Muscle of arm (tissue), 12 donors: ENCODE results near the gene AGMAT. TPM values are rescaled to one million over a fixed set of nuclear protein-coding genes. Genes with fewer than 3 reads are reported as not detected.
A peak's percentile ranks its signal among the peaks of the same experiment; 100 is the strongest.
"Not testable (repeated sequence)": the region's sequence is repeated elsewhere in the genome, so short reads cannot be mapped to it uniquely, and the experiment has no call there.

Experiments
- DNase-seq: peaks from one replicate; pipeline ENCODE4 v3.0.0-alpha.2; 2013
- polyA plus RNA-seq, 12 donors: library from polyadenylated mRNA; unstranded; fragments of 120-200 nt; gene quantifications; one replicate each; pipeline ENCODE4 v1.2.1, GENCODE V29; 2013; ENCODE audit not compliant: insufficient read length in 12 of 12

Gene AGMAT
- polyA plus RNA-seq, 12 donors, result 1.2 to 5.6 (median 3.9) TPM; not detected in 1

GRCh38 chr1:15616373-15617172 is 31.7 kb upstream of the AGMAT start:
- DNase-seq, result no peak

- DNase-seq, result no peak
Measured at GRCh38 chr1:15610167-15610566, 25.3 kb upstream of the AGMAT start.

GRCh38 chr1:15609631-15610030 is 24.8 kb upstream of the AGMAT start:
- no peak for DNase-seq

DNA sequence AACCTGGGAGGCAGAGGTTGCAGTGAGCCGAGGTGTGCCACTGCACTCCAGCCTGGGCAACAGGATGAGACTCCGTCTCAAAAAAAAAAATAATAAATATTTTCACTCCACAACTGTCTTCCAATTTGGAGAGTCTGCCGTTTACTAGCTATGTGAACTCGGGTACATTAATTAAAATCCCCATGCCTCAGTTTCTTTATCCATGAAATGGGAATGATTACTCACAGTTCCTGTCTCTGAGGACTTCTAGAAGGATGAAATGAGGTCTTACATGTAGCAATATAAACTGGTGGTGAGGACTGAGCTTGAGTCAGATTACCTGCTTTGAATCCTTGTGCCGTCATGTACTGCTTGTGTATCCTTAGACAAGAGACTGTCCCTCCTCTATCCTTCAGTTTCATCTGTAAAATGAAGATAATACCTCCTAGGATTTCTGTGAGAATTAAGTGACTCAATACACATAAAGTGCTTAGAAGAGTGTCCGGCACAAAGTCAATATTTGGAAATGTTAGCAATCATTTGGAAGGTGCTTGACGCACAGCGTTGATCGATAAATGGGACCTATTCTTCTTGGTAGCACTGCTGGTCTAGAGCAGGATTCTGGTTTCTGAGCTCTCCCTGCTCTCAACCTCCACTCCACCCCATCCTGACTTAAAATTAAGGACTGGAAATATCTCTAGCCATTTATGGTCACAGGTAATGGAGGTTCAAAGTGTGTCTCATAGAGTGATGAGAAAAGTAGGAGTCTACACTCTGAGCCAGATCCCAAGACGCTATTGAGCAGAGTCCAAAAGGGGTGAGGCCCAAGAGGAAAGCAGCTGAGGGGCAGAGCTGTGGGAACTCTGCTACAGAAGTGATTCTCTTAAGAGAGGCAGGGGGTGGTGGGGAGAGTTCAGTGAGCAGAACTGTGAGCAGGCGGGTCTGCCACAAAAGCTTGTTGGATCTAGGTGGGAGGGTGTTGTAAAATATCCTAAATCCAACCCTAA is 20.8 kb upstream of the AGMAT start:
- no peak for DNase-seq

GRCh38 chr1:15604400-15604799 is 19.5 kb upstream of the AGMAT start:
- DNase-seq, result not testable (repeated sequence)

DNA sequence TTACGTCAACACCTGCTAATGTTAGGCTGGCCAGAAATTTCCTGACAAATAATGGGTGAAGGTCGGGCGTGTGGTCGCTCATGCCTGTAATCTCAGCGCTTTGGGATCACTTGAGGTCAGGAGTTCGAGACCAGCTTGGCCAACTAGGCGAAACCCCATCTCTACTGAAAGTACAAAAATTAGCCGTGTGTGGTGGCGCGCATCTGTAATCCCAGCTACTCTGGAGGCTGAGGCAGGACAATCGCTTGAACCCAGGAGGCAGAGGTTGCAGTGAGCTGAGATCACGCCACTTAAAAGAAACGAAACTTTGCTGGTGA is 19.1 kb upstream of the AGMAT start:
- DNase-seq, result not testable (repeated sequence)

DNA sequence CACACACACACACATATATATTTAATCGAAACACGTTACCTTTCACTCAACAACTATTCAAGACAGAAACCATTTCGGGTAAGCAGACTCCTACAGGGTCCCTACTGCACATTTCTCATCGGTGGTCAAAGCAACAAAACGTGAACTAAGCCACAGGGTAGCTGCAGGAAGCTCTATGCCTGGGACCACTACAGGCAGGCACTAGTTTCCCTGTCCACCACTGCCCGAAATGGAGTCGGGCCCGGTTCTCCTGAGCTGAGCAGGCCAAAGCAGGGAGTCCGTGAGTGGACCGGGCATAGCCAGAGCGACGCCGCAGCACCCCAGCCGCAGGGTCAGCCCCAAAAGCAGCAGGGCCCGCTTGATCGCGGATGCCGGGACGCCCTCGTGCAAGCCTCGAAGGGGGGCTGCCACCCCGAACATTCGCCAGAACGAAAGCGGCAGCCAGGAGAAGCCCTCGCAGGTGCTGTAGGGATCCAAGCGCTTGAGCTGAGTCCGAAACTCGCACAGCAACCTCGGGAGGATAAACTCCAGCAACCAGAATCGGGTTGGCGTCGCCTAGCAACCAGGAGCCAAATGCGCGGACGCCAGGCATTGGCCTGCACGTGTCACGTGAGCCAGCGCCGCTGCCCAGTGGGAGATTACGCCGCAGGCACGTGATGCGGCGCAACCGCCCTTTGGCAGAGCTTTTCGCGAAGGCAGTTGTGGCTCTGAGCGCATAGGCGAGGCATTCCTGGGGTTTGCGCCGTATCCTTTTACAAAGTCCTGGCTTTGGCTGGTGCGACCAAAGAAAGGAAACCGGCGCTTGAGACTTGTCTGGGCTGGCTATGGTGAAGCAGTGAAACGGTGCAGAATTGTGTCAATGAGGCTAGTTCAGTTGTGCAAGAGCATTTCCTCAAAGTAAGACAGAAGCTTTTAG is 18.5 kb upstream of the AGMAT start:
- peak; percentile 99 for DNase-seq

DNA sequence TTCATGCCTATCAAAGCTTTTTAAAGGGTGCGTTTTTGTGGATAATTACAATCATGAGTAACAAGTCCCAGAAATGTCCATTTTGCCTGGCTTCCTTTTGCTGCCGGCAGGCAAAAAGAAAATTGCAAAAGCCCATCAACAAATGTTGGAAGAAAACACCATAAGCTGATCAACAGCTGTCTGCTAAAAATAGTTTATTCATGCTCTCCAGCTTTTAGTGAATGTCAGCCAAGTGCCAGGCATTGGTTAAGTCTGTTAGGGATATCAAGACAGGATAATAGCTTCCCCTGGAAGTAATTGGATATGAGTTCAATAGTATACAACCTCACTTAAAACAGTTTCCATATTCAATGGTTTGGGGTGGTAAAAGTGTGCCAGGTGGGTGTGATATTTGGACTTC is 13.6 kb upstream of the AGMAT start:
- no peak for DNase-seq

DNA sequence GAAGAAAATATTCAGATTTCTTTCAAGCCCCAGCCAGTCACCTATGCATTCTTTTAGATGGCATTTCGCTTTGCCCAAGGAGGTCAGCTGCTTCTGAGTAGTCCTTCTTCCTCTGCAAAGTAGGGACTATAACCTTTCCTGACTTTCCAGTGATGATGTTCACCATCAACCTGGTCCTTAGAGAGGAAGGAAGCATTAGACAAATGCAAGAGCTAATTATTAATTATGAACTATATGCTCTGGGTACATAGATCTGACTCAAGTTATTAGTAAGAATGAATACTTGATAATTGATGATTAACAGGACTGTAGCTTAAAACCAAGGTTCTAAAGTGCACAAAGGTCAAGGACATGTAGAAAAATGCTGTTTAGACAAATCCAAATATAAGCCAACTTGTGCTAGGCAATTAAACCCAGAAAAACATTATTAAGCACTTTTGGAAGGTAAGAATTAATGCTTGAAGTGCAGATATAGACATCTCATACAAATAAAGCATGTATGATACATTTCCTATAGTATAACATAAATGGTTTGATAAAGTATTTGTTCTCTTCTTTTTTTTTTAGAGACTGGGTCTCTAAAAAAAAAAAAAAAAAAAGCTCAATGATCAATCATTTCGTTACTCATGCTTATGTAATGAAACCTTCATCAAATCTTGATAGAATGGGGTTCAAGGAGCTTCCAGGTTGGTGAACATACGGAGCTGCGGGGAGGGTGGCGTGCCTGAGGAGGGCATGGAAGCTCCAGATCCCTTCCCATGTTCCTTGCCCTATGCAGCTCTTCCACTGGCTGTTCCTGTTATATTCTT is 11.2 kb upstream of the AGMAT start:
- DNase-seq, result no peak

- DNase-seq, result no peak
Measured at GRCh38 chr1:15592285-15592684, 7.4 kb upstream of the AGMAT start.

DNA sequence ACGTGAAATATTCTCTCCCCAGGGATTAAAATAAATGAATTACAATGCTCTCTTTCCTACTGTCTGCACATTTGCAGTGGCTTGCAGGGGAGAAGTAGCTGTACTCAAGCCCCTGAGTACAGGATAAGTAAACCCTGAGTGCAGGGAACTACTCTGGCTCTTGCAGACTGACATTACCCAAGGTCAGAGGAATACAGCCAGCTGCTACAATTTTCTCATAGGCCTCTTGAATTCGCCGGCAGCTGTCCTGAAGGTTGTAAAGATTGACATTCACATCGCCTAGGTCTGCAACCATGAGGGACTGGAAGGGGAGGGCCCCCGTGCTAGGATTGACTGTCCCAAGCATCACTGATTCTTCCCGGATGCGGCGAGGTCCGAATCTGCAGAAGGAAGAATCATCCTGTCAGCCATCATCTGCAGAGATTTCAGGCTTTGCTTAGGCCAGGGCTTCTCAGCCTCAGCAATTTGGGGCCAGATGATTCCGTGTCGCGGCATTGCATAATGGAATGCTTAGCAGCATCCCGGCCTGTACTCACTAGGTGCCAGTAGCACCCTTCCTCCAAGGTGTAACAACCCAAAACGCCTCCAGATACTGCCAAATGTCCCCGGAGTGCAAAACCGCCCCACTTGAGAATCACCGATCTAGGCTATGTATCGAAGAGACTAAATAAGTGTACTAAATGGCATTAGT is 1.7 kb downstream of the AGMAT start:
- DNase-seq, result no peak

DNA sequence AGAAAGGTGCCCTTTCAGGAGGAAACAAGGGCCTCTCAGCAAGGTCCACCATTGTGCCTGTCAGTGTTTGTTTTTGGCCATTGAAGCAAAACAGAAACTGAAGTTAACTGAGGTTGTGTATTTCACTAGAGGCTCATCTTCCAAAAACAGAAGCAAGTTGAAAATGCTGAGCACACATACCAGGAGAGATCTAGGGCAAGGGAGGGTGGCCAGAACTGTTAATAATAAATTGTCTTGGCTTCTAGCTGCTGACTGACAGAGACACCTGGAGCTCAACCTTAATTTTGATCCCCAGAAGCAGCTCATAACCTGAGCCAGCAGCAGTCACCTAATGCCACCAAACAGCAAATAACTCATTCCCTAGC is 5.2 kb downstream of the AGMAT start:
- peak; percentile 15 for DNase-seq

DNA sequence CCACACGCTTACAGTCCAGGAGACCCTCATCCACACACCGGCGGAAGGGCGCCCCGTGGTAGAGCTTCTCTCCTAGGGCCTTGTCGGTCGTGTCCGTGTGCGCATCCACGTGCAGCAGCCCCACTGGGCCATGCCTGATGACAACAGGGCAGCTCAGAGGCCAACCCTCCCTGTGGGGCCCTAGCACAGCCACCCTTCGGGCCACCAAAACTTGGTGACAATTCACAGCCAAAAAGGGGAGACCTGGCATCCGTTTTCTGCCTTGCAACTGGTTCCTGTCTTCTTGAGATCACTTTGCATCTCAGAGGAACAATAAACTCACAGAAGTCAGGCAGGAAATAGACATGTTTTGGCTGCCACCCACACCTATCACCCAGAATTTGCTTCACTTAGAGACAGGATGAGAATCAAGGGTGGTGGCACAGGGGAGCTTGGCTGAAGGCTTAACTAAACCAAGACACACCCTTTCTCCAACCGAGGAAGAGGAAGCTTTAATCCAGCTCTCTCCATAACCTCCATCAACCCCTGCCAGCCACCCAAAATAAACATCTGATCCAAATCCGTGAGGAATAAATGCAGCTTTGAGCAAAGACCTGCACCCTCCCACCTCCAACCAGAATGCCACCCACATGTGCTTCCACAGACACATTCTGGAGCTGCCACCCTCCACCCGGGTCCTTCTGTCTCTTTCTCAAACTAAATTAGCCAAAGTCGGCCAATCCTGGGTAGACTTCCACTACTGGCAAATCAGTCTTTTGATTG is 5.7 kb downstream of the AGMAT start:
- no peak for DNase-seq

- DNase-seq, result no peak
Measured at GRCh38 chr1:15577691-15578090, 7.2 kb downstream of the AGMAT start.

DNA sequence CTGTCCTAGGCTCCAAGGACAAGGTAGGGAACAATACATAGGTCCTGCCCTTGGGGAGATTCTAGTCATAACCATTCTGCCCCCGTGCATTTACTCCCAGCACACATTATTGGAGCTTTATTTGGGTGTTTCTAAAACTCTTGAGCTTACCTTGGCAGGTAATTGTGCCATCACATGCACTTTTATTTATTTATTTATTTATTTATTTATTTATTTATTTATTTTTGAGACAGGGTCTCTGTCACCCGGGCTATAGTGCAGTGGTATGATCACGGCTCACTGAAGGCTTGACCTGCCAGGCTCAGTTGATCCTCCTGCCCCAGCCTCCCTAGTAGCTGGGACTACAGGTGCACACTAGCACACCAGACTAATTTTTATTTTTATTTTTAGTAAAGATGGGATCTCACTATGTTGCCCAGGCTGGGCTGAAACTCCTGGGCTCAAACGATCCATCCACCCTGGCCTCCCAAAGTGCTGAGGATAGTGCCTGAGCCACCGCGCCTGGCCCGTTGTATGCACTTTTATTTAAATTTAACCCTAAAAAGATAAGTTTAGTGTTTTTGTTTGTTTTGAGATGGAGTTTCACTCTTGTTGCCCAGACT is 9.2 kb downstream of the AGMAT start:
- DNase-seq, result no peak

DNA sequence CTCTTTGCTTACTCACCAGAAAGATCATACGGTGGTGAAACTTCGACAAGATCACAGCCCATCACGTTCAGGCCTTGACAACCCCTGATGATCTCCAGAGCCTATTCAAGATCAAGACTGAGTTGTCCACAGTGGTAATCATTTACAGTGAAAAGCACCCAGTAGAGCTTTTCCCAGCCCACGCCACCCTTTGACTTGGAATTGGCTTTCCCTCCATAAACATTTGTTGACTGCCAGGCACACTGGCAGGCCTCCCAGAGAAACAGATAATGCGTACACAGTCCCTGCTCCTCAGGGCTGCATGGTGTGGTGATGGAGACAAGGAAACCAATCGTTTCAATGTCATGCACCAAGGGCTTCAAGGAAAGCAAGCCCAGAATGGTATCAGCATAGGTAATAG is 10.1 kb downstream of the AGMAT start:
- DNase-seq, result no peak

- DNase-seq, result no peak
Measured at GRCh38 chr1:15573477-15573876, 11.4 kb downstream of the AGMAT start.

GRCh38 chr1:15571266-15571665 is 13.6 kb downstream of the AGMAT start:
- no peak for DNase-seq

DNA sequence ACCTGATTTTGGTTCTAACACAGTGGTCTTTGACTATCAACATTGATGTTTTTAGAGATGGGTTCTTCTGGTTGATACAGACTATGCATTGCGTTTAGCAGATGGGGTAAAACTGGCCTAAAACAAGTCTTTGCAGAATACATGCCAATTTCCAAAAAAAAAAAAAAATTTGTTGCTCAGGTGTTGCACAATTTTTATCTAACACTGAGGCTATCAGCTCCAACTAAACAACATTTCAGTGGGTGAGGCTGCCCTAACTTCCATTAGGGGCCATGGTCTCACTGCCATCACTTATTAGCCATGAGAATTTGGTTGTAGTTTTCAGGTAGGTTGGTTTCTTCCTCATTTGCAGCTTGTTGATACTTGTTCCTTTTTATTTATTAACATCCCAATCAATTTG is 14.0 kb downstream of the AGMAT start:
- no peak for DNase-seq
